HG03565 (cell line): ENCODE measurements around the gene PARVG.
A peak's percentile ranks its signal among the peaks of the same experiment; 100 is the strongest.

Experiments used
- ATAC-seq: cut with Tn5 transposase; IDR thresholded peaks from one replicate; pipeline ENCODE4 v1.9.1; 2021; ENCODE audit warnings: mild to moderate bottlenecking, moderate library complexity; ENCODE audit not compliant: unreplicated experiment

Gene PARVG, protein sequence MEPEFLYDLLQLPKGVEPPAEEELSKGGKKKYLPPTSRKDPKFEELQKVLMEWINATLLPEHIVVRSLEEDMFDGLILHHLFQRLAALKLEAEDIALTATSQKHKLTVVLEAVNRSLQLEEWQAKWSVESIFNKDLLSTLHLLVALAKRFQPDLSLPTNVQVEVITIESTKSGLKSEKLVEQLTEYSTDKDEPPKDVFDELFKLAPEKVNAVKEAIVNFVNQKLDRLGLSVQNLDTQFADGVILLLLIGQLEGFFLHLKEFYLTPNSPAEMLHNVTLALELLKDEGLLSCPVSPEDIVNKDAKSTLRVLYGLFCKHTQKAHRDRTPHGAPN

DNA sequence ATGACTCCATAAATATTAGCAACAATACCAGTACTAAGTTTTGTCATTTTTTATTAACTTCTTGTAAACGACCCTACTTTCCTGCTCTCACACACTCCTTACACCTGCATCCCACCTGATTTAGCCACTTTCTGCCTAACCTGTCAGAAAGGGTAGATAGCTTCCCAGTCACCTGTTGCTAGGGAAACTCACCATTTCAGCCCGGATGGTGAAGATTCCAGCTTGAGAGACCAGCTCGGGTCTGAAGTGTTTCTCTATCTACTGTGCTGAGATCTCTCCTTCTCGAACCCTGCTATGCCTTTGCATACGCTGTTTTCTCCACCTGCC, at the start of gene PARVG:
TSS of gene PARVG (plus strand) at position 220 of the 327 bp plus-strand sequence. CDS start 2,405 bp downstream, outside the sequence.
- ATAC-seq = peak; percentile 42

DNA sequence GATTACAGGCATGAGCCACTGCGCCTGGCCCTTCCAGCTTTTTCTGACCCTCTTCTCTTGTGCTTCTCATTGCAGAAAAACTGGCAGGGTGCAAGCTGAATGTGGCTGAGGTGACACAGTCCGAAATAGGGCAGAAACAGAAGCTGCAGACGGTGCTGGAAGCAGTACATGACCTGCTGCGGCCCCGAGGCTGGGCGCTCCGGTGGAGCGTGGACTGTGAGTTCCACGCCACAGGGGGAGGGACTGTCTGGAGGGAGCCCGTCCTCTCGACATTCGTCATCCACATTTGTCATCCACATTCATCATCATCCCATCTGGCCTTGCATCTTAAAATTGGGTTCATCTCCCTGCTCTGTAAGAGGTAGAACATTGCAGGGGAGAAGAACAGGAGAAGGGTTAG, 49.3 kb upstream of the PARVG start:
- ATAC-seq = no peak

GRCh38 chr22:44131989-44132685, 48.6 kb upstream of the PARVG start:
- no peak for ATAC-seq

DNA sequence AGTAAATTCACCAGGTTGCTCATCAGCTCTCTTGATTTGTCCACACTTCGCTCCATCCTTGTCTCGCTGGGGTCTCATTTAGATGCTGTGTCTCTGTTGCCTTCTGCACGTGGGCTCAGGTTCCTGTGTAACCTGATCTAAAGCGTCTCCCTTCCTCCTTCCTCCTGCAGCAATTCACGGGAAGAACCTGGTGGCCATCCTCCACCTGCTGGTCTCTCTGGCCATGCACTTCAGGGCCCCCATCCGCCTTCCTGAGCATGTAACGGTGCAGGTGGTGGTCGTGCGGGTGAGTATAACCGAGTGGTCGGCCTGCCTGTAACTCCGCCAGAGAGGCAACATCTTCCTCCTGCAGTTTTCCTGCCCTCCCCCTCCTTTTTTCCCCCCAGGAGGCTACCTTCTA, 48.0 kb upstream of the PARVG start:
- no peak for ATAC-seq

GRCh38 chr22:44133161-44133560, 47.6 kb upstream of the PARVG start:
- no peak for ATAC-seq

- no peak for ATAC-seq
Observed at GRCh38 chr22:44133901-44134571, 46.7 kb upstream of the PARVG start.

GRCh38 chr22:44136112-44136511, 44.6 kb upstream of the PARVG start:
- ATAC-seq = no peak

DNA sequence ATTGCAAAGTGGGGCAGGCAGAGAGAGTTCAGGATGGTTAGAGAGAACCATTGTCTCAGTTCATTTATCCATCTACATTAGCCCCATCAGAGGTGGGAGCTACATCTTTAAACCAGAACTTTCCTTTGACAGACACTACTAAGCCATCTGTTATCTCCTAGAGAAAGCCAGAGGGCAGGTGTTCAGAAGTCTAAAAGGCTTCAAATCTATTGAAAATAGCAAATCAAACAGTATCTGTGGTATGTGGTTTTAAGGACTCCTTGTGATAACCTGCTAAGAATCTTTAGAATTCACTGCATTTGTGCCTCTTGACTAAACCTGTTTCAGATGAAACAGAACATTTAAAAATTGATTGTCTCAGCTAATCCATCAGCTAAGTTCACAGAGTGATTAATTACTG, 43.9 kb upstream of the PARVG start:
- no peak for ATAC-seq

DNA sequence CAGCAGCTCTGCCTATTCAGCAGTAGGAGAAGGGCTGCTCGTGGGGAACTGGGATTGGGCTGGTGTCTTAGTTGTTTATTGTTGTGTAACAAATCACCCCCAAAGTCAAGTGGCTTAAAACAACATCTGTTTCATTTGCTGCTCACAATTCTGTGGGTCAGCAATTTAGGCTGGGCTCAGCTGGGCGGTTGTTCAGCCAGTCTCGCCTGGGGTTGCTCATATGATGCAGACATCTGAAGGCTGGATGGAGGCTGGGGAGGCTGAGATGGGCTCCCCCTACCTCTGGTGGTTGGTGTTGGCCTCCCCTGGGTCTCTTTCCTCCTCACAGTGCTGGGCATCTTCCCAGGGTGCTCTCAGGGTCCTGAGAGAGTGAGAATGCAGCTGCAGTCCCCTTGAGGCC, 43.3 kb upstream of the PARVG start:
- no peak for ATAC-seq

- no peak for ATAC-seq
Observed at GRCh38 chr22:44139773-44140172, 41.0 kb upstream of the PARVG start.

GRCh38 chr22:44142421-44143104, 38.2 kb upstream of the PARVG start:
- ATAC-seq = no peak

DNA sequence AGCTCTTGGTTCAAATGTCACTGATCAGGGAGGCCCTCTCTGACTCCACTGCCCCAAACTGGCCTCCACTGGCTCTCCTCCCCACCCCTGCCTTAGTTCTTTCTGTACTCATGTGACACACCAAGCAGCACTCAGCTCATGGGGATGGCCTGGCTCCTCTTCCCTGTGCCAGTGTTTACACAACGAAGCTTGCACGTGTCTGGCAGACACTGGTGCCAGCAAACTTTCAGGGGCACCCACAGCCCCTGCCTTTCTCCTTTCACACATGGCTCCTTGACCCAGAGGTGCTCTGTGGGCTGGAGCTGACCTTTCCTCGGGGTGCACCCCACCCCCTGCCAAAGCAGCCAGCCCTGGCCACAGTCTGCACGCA, 37.6 kb upstream of the PARVG start:
- no peak for ATAC-seq

GRCh38 chr22:44143579-44143978, 37.1 kb upstream of the PARVG start:
- no peak for ATAC-seq

- ATAC-seq = no peak
Observed at GRCh38 chr22:44144046-44144569, 36.6 kb upstream of the PARVG start.

- no peak for ATAC-seq
Observed at GRCh38 chr22:44145544-44145943, 35.2 kb upstream of the PARVG start.

DNA sequence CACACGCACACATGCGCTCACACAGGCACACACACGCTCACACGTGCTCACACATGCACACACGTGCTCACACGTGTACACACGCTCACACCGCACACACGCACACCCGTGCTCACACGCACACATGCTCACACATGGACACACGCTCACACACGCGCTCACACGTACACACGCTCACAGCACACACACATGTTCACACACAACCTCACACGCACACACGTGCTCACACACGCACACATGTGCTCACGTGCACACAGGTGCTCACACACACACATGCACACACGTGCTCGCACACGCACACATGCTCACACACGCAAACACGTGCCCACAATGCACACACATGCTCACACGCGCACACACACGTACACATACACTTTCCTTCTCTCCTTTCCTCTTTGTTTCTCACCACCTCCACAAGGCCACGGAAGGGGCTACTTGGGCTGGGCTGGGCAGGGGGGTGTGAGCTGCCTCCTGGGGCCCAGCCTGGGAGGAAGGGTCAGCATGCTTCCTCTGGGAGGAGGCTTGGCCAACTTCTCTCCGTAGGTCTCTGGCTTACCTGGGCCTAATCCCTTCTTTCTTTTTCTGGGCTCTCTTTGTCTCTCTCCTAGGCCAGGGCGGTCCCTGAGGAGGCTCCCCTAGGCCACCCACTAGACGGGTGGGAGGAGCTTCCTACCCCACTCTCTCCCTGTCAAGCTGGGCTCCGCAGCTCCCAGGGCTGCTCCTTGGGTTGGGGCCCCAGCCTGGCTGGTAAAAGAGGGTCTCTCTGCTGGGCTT, 34.5 kb upstream of the PARVG start:
- no peak for ATAC-seq

- no peak for ATAC-seq
Observed at GRCh38 chr22:44147008-44147645, 33.6 kb upstream of the PARVG start.

DNA sequence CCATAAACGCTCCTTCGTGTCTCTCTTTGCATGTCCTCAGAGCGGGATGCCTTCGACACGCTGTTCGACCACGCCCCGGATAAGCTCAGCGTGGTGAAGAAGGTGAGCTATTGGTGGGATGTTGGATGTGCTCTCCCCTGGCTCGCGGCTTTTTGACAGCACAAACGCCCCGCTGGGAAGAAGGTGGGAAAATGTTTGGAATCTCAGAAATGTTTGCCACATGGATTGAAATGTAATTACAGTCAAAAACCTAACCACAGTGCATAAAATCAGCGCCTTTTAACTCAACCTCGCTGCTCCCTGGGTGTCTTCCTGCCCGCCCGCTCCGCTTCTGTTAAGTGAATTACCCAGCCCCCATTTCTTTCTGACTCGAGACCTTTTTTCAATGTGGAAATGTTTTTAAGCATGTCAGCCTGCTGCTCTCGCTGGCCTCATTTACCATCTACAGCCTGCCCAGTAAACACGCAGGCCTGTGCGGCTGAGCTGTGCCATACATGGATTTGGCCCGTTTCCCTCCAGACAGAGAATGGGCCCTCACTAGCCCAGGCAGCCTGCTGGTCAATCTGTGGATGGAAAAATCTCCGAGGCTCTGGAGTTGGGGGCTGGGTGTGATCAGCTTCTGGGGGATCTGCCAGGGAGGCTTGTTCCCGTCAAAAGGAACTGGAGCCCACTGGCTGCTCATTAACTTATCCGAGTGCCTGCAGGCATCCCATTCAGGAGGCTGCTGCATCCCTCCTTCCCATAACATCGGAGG, 32.7 kb upstream of the PARVG start:
- ATAC-seq = no peak

DNA sequence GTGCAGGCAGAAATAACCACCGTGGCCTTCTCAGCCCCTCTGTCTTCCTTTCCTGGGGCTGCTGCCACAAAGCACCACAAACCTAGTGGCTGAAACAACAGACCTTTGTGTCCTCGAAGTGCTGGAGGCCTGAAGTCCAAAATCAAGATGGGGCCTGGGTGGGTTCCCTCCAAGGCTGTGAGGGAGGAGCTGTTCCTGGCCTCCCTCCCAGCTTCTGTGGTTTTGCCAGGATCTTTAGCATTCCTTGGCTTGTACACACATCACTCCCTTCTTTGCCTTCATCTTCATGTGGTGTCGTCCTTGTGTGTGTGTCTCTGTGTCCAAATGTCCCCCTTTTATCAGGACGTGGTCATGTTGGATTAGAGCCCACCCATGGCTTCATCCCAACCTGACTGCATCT, 29.0 kb upstream of the PARVG start:
- no peak for ATAC-seq
